NCI-H345 treated with DMSO at 0.1 percent for 48 hours (cell line): ENCODE measurements around the gene PMEL.
"Not testable (repeated sequence)": the region's sequence is repeated elsewhere in the genome, so short reads cannot be mapped to it uniquely, and the experiment has no call there.

Experiments used
- DNase-seq: peaks from one replicate; lab custom pipeline; 2025; ENCODE audit not compliant: unreplicated experiment; lab: John Stamatoyannopoulos, UW

Gene PMEL

GRCh38 chr12:55983232-55983842 is 17.5 kb upstream of the PMEL start:
- no peak for DNase-seq

GRCh38 chr12:55982319-55982936 is 16.6 kb upstream of the PMEL start:
- DNase-seq = no peak

GRCh38 chr12:55981882-55982281 is 16.0 kb upstream of the PMEL start:
- DNase-seq = not testable (repeated sequence)

- no peak for DNase-seq
Observed at GRCh38 chr12:55979069-55979468, 13.2 kb upstream of the PMEL start.

- no peak for DNase-seq
Observed at GRCh38 chr12:55978393-55978792, 12.6 kb upstream of the PMEL start.

GRCh38 chr12:55974308-55974730 is 8.5 kb upstream of the PMEL start:
- peak; percentile 36 for DNase-seq

- peak; percentile 100 for DNase-seq
Observed at GRCh38 chr12:55973599-55974307, 7.9 kb upstream of the PMEL start, which contains the start of gene RAB5B. RAB5B (plus strand) TSS chr12:55974078; CDS start chr12:55986961, 12,883 bp downstream.

- no peak for DNase-seq
Observed at GRCh38 chr12:55972911-55973598, 7.2 kb upstream of the PMEL start.

- no peak for DNase-seq
Observed at GRCh38 chr12:55972456-55972855, 6.6 kb upstream of the PMEL start.

GRCh38 chr12:55972042-55972441 is 6.2 kb upstream of the PMEL start:
- DNase-seq = no peak

- no peak for DNase-seq
Observed at GRCh38 chr12:55970775-55971174, 4.9 kb upstream of the PMEL start.

GRCh38 chr12:55969356-55969755 is 3.5 kb upstream of the PMEL start:
- no peak for DNase-seq

GRCh38 chr12:55966408-55967281 is 803 bp upstream of the PMEL start, which contains the start of gene CDK2:
CDK2 (plus strand) TSS chr12:55966830; CDS start chr12:55967009, 179 bp downstream.
- DNase-seq = peak; percentile 83

- DNase-seq = no peak
Observed at GRCh38 chr12:55965240-55965639, 602 bp downstream of the PMEL start.

- DNase-seq = no peak
Observed at GRCh38 chr12:55963760-55964159, 2.1 kb downstream of the PMEL start.

GRCh38 chr12:55957106-55957859 is 8.6 kb downstream of the PMEL start:
- no peak for DNase-seq

GRCh38 chr12:55955800-55956508 is 9.9 kb downstream of the PMEL start:
- no peak for DNase-seq

GRCh38 chr12:55955344-55955743 is 10.5 kb downstream of the PMEL start:
- no peak for DNase-seq

- no peak for DNase-seq
Observed at GRCh38 chr12:55946553-55946952, 19.3 kb downstream of the PMEL start.
